Measurements from ENCODE around the gene CREB3L1.

CREB3L1 gene

GRCh38 chr11:46352063-46352841, 74.8 kb downstream of the CREB3L1 start:
- Mint-ChIP-seq H3K36me3 (ENCODE audit: low read depth) (peaks cover 38% of the 10 kb centered on the region), H3K9me3 (no peaks in the 10 kb centered on the region), H3K27me3 (ENCODE audit: low read depth) (no peaks in the 10 kb centered on the region), H3K4me1 (ENCODE audit: low read depth) (peaks cover 52% of the 10 kb centered on the region), H3K27ac (peak overlapping the region; percentile 75), H3K4me3 (peak overlapping the region; percentile 80)
- DNase-seq (ENCODE audit: low spot score) = peak; percentile 62

DNA sequence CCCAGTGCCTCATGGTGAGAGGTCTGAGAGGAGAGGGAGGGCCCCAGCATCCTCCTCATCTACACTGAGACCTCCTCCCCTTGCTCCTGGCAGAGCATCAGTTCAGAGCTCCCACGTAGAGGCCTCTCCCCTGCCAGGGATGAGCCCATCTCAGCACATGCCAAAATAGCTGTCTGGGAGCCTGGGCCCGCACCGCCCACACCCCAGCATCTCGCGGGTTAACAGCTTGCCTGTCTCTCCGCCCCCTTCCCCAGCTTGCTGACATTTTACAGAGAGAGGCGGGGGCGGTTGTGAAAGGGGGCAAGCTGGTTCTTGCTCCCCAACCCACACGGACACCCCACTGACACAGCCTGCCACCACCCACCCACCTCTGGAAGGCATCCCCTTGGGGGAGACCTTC, 76.2 kb downstream of the CREB3L1 start:
- H3K27me3 Mint-ChIP-seq (ENCODE audit: low read depth) = no peaks in the 10 kb centered on the region
- DNase-seq (ENCODE audit: low spot score) = peak; percentile 74
- no peak overlapping the region for H3K27ac Mint-ChIP-seq
- H3K36me3 Mint-ChIP-seq (ENCODE audit: low read depth) = peaks cover 33% of the 10 kb centered on the region
- peak overlapping the region; percentile 80 for H3K4me3 Mint-ChIP-seq
- H3K4me1 Mint-ChIP-seq (ENCODE audit: low read depth) = peaks cover 56% of the 10 kb centered on the region
- no peaks in the 10 kb centered on the region for H3K9me3 Mint-ChIP-seq

- no peak for DNase-seq (ENCODE audit: low spot score)
- H3K27ac Mint-ChIP-seq = no peak overlapping the region
- H3K4me3 Mint-ChIP-seq = no peak overlapping the region
Measured at GRCh38 chr11:46356924-46357482, 79.5 kb downstream of the CREB3L1 start.

DNA sequence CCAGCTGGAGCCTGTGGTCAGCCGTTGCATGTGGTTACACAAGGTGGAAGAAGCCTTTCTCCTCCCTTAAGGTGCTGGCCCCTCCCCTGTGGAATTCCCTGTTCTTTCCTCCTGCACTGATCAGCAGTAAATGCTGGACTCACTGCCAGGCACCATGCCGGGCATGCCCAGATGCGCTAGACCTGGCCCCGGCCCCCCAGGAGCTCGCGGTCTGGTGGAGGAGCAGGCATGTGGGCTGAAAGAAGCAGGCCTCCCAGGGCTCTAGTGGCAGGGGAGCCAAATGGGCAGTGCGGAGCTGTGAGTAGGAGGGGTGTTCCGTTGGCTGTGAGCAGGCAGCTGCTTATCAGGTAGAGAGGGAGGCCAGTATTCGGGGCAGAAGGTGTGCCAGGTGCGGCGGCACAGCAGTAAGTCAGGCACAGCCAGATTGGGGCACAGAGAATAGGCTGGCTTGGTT, 80.0 kb downstream of the CREB3L1 start:
- H3K36me3 Mint-ChIP-seq (ENCODE audit: low read depth) = peaks cover 15% of the 10 kb centered on the region
- DNase-seq (ENCODE audit: low spot score) = no peak
- no peak overlapping the region for H3K4me3 Mint-ChIP-seq
- H3K9me3 Mint-ChIP-seq = no peaks in the 10 kb centered on the region
- H3K27me3 Mint-ChIP-seq (ENCODE audit: low read depth) = no peaks in the 10 kb centered on the region
- H3K4me1 Mint-ChIP-seq (ENCODE audit: low read depth) = peaks cover 38% of the 10 kb centered on the region
- peak overlapping the region; percentile 31 for H3K27ac Mint-ChIP-seq

More at GRCh38 chr11:46356924-46357482, 79.5 kb downstream of the CREB3L1 start:
- H3K4me1 Mint-ChIP-seq (ENCODE audit: low read depth) = peaks cover 36% of the 10 kb centered on the region
- peaks cover 16% of the 10 kb centered on the region for H3K36me3 Mint-ChIP-seq (ENCODE audit: low read depth)
- H3K27me3 Mint-ChIP-seq (ENCODE audit: low read depth) = no peaks in the 10 kb centered on the region
- H3K9me3 Mint-ChIP-seq = no peaks in the 10 kb centered on the region

DNA sequence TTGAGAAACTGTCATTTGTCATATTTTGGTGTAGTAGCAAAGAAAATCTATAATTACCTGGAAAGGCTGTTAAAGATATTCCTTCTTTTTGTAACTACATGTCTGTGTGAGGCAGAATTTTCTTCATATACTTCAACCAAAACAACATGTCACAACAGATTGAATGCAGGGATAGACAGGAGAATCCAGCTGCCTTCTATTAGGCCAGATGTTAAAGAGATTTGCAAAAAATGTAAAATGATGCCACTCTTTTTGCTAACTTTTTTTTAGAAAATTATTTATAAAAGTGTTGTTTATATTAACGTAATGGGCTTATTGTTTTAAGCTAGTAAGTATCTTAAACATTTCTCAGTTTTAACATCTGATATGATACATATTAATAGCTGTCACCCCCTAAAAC, 82.5 kb downstream of the CREB3L1 start:
- H3K27me3 Mint-ChIP-seq (ENCODE audit: low read depth) = no peaks in the 10 kb centered on the region
- no peak overlapping the region for H3K4me3 Mint-ChIP-seq
- H3K36me3 Mint-ChIP-seq (ENCODE audit: low read depth) = peaks cover 8% of the 10 kb centered on the region
- peaks cover 26% of the 10 kb centered on the region for H3K4me1 Mint-ChIP-seq (ENCODE audit: low read depth)
- no peak overlapping the region for H3K27ac Mint-ChIP-seq
- H3K9me3 Mint-ChIP-seq = no peaks in the 10 kb centered on the region
- no peak for DNase-seq (ENCODE audit: low spot score)

DNA sequence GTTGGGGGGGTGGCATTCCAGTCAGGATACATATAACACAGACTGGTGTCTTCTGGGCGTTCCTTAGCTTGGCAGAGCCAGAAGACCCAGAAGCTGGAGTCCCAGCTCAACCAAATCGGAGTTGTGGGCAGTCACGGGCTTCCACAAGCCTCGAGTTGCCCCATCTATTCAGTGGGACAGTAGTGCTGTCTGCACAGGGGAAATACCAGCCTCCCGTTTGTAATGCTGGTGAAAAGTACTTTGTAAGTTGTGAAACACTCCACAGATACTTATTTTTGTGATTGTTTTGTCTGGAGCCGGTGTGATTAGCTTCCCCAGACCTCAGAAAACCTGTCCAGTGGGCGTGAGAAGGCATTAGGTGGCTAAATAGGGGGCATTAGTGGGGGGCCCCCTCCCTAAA, 83.4 kb downstream of the CREB3L1 start:
- Mint-ChIP-seq H3K27ac (peak overlapping the region; percentile 77), H3K4me3 (peak overlapping the region; percentile 85), H3K9me3 (no peaks in the 10 kb centered on the region), H3K4me1 (ENCODE audit: low read depth) (peaks cover 26% of the 10 kb centered on the region), H3K36me3 (ENCODE audit: low read depth) (peaks cover 7% of the 10 kb centered on the region), H3K27me3 (ENCODE audit: low read depth) (no peaks in the 10 kb centered on the region)
- DNase-seq (ENCODE audit: low spot score) = no peak

GRCh38 chr11:46361283-46362155, 84.1 kb downstream of the CREB3L1 start:
- H3K9me3 Mint-ChIP-seq = no peaks in the 10 kb centered on the region
- H3K36me3 Mint-ChIP-seq (ENCODE audit: low read depth) = peaks cover 3% of the 10 kb centered on the region
- peaks cover 26% of the 10 kb centered on the region for H3K4me1 Mint-ChIP-seq (ENCODE audit: low read depth)
- H3K27ac Mint-ChIP-seq = peak overlapping the region; percentile 77
- H3K4me3 Mint-ChIP-seq = peak overlapping the region; percentile 85
- peak; percentile 69 for DNase-seq (ENCODE audit: low spot score)
- H3K27me3 Mint-ChIP-seq (ENCODE audit: low read depth) = no peaks in the 10 kb centered on the region

DNA sequence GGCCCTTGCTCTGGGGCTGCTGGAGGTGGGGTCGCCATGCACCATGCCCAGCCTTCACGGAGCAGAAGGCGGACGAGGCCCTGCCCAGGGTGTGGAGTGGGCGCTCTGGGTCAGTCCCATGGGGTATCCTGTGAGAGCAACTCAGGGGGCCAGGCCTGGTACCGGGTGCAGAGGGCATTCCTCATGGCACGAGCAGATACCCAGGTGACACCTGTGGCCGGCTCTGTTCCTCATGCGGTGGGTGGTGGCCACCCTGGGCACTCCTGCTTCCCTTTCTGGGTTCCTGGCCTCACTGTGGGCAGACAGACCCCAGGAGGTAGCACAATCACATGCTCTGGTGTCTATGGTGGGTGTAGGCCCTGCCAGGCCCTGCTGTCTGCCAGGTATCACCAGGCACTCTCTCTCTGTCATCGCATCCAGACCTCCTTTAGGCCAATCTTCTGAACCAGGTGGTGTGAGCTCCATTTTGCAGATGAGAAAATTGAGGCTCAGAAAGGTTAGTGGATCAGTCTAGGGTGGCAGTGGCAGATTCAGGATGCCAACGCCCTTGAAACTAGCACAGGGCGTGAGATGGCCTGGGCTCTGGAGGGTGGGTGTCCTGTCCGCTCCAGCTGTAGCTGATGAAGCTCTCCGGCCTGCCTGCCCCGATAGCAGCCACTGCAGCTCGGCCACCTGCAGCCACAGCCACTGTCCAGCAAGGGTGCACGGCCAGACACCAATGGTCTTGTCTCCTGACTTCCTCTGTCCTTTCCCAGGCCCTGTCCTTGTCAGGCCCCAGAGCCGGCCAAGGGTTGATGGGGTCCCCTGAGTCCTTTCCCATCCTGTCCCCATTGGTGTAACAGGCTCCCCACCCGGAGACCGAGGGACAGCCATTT, 84.9 kb downstream of the CREB3L1 start:
- H3K4me1 Mint-ChIP-seq (ENCODE audit: low read depth) = peaks cover 29% of the 10 kb centered on the region

GRCh38 chr11:46363031-46363407, 85.6 kb downstream of the CREB3L1 start:
- Mint-ChIP-seq H3K27ac (peak overlapping the region; percentile 62), H3K36me3 (ENCODE audit: low read depth) (peaks cover 3% of the 10 kb centered on the region), H3K4me3 (peak overlapping the region; percentile 85)

More for the DNA sequence above, 84.9 kb downstream of the CREB3L1 start:
- Mint-ChIP-seq H3K27me3 (ENCODE audit: low read depth) (no peaks in the 10 kb centered on the region), H3K9me3 (no peaks in the 10 kb centered on the region), H3K4me3 (peak overlapping the region; percentile 85), H3K27ac (peak overlapping the region; percentile 62), H3K36me3 (ENCODE audit: low read depth) (peaks cover 3% of the 10 kb centered on the region)
- DNase-seq (ENCODE audit: low spot score) = no peak

DNA sequence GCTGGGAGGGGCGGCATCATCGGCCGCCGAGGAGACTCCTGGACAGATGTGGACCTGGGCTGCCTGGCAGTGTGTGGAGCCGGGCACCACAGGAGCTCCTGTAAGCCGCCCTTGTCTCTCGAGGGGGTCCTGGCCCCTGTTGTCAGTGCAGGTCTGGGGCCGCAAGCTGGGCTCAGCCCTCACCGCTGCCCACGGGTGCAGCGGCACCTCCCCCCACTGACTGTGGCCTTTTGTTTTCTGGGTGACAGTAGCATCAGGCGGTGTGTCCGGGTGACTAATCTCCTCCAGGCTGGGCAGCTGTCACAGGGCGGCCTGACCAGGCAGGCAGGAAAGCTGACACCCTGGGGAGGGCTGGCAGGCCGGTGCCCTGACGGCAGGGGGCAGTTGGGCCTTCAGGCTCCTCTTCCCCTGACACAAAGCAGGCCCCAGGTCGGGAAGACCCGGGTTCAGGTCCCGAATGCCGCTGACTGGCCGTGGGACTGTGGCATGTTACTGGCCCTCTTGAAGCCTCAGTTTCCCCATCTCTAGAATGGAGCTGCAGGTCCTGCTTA, 86.1 kb downstream of the CREB3L1 start:
- Mint-ChIP-seq H3K27me3 (ENCODE audit: low read depth) (no peaks in the 10 kb centered on the region), H3K36me3 (ENCODE audit: low read depth) (peaks cover 8% of the 10 kb centered on the region), H3K27ac (no peak overlapping the region), H3K9me3 (no peaks in the 10 kb centered on the region), H3K4me3 (no peak overlapping the region), H3K4me1 (ENCODE audit: low read depth) (peaks cover 25% of the 10 kb centered on the region)
- DNase-seq (ENCODE audit: low spot score) = no peak

More at GRCh38 chr11:46363031-46363407, 85.6 kb downstream of the CREB3L1 start:
- no peak for DNase-seq (ENCODE audit: low spot score)
- no peaks in the 10 kb centered on the region for H3K27me3 Mint-ChIP-seq (ENCODE audit: low read depth)
- H3K9me3 Mint-ChIP-seq = no peaks in the 10 kb centered on the region
- peaks cover 25% of the 10 kb centered on the region for H3K4me1 Mint-ChIP-seq (ENCODE audit: low read depth)

GRCh38 chr11:46364056-46364455, 86.6 kb downstream of the CREB3L1 start:
- no peaks in the 10 kb centered on the region for H3K27me3 Mint-ChIP-seq (ENCODE audit: low read depth)
- H3K4me1 Mint-ChIP-seq (ENCODE audit: low read depth) = peaks cover 25% of the 10 kb centered on the region
- no peaks in the 10 kb centered on the region for H3K9me3 Mint-ChIP-seq
- DNase-seq (ENCODE audit: low spot score) = no peak
- no peak overlapping the region for H3K4me3 Mint-ChIP-seq
- H3K27ac Mint-ChIP-seq = no peak overlapping the region
- peaks cover 12% of the 10 kb centered on the region for H3K36me3 Mint-ChIP-seq (ENCODE audit: low read depth)

GRCh38 chr11:46364791-46365190, 87.3 kb downstream of the CREB3L1 start:
- Mint-ChIP-seq H3K27ac (peak overlapping the region; percentile 7), H3K27me3 (ENCODE audit: low read depth) (no peaks in the 10 kb centered on the region), H3K4me3 (no peak overlapping the region), H3K9me3 (no peaks in the 10 kb centered on the region), H3K4me1 (ENCODE audit: low read depth) (peaks cover 26% of the 10 kb centered on the region), H3K36me3 (ENCODE audit: low read depth) (peaks cover 19% of the 10 kb centered on the region)
- DNase-seq (ENCODE audit: low spot score) = no peak

DNA sequence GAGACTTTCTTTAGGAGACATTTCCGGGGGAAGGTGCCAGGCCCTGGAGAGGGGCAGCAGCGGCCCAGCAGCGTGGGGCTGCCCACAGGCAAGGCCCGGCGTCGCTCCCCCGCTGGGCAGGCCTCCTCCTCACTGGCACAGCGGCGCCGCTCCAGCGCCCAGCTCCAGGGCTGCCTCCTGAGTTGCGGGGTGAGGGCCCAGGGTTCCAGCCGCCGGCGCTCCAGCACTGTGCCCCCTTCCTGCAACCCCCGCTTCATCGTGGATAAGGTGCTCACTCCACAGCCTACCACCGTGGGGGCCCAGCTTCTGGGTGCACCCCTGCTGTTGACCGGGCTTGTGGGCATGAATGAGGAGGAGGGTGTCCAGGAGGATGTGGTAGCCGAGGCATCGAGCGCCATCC, 88.8 kb downstream of the CREB3L1 start:
- Mint-ChIP-seq H3K36me3 (ENCODE audit: low read depth) (peaks cover 26% of the 10 kb centered on the region), H3K4me3 (no peak overlapping the region), H3K27me3 (ENCODE audit: low read depth) (no peaks in the 10 kb centered on the region), H3K4me1 (ENCODE audit: low read depth) (peaks cover 17% of the 10 kb centered on the region), H3K27ac (no peak overlapping the region), H3K9me3 (no peaks in the 10 kb centered on the region)
- no peak for DNase-seq (ENCODE audit: low spot score)
